Left ventricle myocardium inferior (tissue), 1 donor: ENCODE data around the gene ATP1A1. TPM values are rescaled to one million over a fixed set of nuclear protein-coding genes. Genes with fewer than 3 reads are reported as not detected.

ENCODE experiments used
- DNase-seq: peaks from one replicate; pipeline ENCODE4 v3.0.0-alpha.2; 2020
- H3K27ac ChIP-seq: fragments of 200-600 bp; replicated peaks from 2 replicates; pipeline ENCODE4 v1.8.0; 2021
- H3K27me3 ChIP-seq: fragments of 200-600 bp; 2 replicates; pipeline ENCODE4 v1.8.0; 2021; ENCODE audit warnings: low read depth
- H3K36me3 ChIP-seq: fragments of 200-600 bp; 2 replicates; pipeline ENCODE4 v1.8.0; 2021
- H3K4me1 ChIP-seq: fragments of 200-600 bp; 2 replicates; pipeline ENCODE4 v1.8.0; 2021
- H3K4me3 ChIP-seq: fragments of 200-600 bp; 2 replicates; pipeline ENCODE4 v1.8.0; 2021; ENCODE audit warnings: mild to moderate bottlenecking, moderate library complexity
- H3K9me3 ChIP-seq: fragments of 200-600 bp; replicated peaks from 2 replicates; pipeline ENCODE4 v1.8.0; 2021
- CTCF ChIP-seq: fragments of 200-600 bp; IDR thresholded peaks from 2 replicates; pipeline ENCODE4 v1.8.0; 2021; ENCODE audit warnings: antibody characterized with exemption, mild to moderate bottlenecking, borderline replicate concordance
- intact Hi-C: fragments of 100-400 bp; cut with micrococcal nuclease; formaldehyde crosslinking; loops from one replicate; pipeline ENCODE4 v1.11.0; 2022
- total RNA-seq: library from RNA; stranded (reverse); fragmentation: NEBNext Ultra II Directional; extraction: Animal tissue kit (Norgen Biotek cat#: 25700); gene quantifications from one replicate; pipeline ENCODE4 v1.2.1, GENCODE V29; 2021
- donor health status: DM: no; HTN: yes; CAD: no; lungs with severe emphysema.

Gene ATP1A1
- total RNA-seq, 1 donor from 2014 or later: 230 TPM

- Histone ChIP-seq H3K27me3 (no peaks in the 10 kb centered on the region), H3K4me1 (peaks cover 50% of the 10 kb centered on the region), H3K4me3 (no peak overlapping the region), H3K9me3 (no peaks in the 10 kb centered on the region), H3K27ac (peak overlapping the region; percentile 98), H3K36me3 (no peaks in the 10 kb centered on the region)
- no peak for TF ChIP-seq CTCF
- intact Hi-C loops: no loop called here
- DNase-seq: no peak
Observed at GRCh38 chr1:116371752-116372151, 1.3 kb upstream of the ATP1A1 start.

GRCh38 chr1:116372191-116372590, 853 bp upstream of the ATP1A1 start:
- H3K36me3 ChIP-seq: no peaks in the 10 kb centered on the region
- H3K27me3 ChIP-seq: no peaks in the 10 kb centered on the region
- H3K4me1 ChIP-seq: peaks cover 54% of the 10 kb centered on the region
- intact Hi-C loops: no loop called here
- H3K4me3 ChIP-seq: peak overlapping the region; percentile 96
- no peak for DNase-seq
- no peak for TF ChIP-seq CTCF
- H3K27ac ChIP-seq: peak overlapping the region; percentile 98
- H3K9me3 ChIP-seq: no peaks in the 10 kb centered on the region

GRCh38 chr1:116373431-116374352, 648 bp downstream of the ATP1A1 start:
- peak overlapping the region; percentile 96 for H3K4me3 ChIP-seq
- H3K27me3 ChIP-seq: no peaks in the 10 kb centered on the region
- H3K36me3 ChIP-seq: no peaks in the 10 kb centered on the region
- H3K4me1 ChIP-seq: peaks cover 69% of the 10 kb centered on the region
- DNase-seq: peak; percentile 71
- no peak for TF ChIP-seq CTCF
- H3K27ac ChIP-seq: peak overlapping the region; percentile 98
- intact Hi-C loops: no loop called here
- no peaks in the 10 kb centered on the region for H3K9me3 ChIP-seq

GRCh38 chr1:116374353-116375147, 1.5 kb downstream of the ATP1A1 start:
- intact Hi-C loops: no loop called here
- H3K4me1 ChIP-seq: peaks cover 77% of the 10 kb centered on the region
- TF ChIP-seq CTCF: no peak

GRCh38 chr1:116375148-116375886, 2.3 kb downstream of the ATP1A1 start:
- DNase-seq: no peak
- Histone ChIP-seq H3K27me3 (no peaks in the 10 kb centered on the region), H3K36me3 (no peaks in the 10 kb centered on the region), H3K4me3 (peak overlapping the region; percentile 96), H3K4me1 (peaks cover 85% of the 10 kb centered on the region), H3K9me3 (no peaks in the 10 kb centered on the region), H3K27ac (peak overlapping the region; percentile 98)
- intact Hi-C loops: no loop called here
- no peak for TF ChIP-seq CTCF

More at GRCh38 chr1:116374353-116375147, 1.5 kb downstream of the ATP1A1 start:
- Histone ChIP-seq H3K27ac (peak overlapping the region; percentile 98), H3K36me3 (no peaks in the 10 kb centered on the region), H3K4me3 (peak overlapping the region; percentile 96), H3K27me3 (no peaks in the 10 kb centered on the region), H3K9me3 (no peaks in the 10 kb centered on the region)
- DNase-seq: no peak
